WTC11 (cell line): Measurements from ENCODE around the gene CLASP1. TPM values are rescaled to one million over a fixed set of nuclear protein-coding genes. Genes with fewer than 3 reads are reported as not detected.

Source experiments
- ATAC-seq: fragments of 200-7000 bp; cut with Tn5 transposase; 2 replicates; pipeline ENCODE4 v1.10.0; 2021; ENCODE audit warnings: mild to moderate bottlenecking, moderate library complexity
- CTCF ChIA-PET: fragments of 300-600 bp; sonication (Branson Sonifier 250); formaldehyde crosslinking; loops from one replicate; lab custom pipeline; 2021; ENCODE audit warnings: antibody characterized with exemption; lab: Charles Lee
- POLR2A ChIA-PET: fragments of 350-600 bp; sonication (Branson Sonifier 250); formaldehyde crosslinking; loops from one replicate; lab custom pipeline; 2021; ENCODE audit warnings: antibody characterized with exemption; lab: Charles Lee
- DNase-seq: peaks from one replicate; pipeline ENCODE4 v3.0.0; 2021; ENCODE audit warnings: low spot score
- H3K27ac Mint-ChIP-seq: 2 replicates; pipeline ENCODE4 v1.8.0; 2021; ENCODE audit warnings: mixed read lengths
- H3K27me3 Mint-ChIP-seq: 2 replicates; pipeline ENCODE4 v1.8.0; 2021; ENCODE audit warnings: low read depth, mild to moderate bottlenecking, moderate library complexity, mixed read lengths
- H3K36me3 Mint-ChIP-seq: 2 replicates; pipeline ENCODE4 v1.8.0; 2021; ENCODE audit warnings: mixed read lengths
- H3K4me1 Mint-ChIP-seq: 2 replicates; pipeline ENCODE4 v1.8.0; 2022; ENCODE audit warnings: mixed read lengths
- H3K4me3 Mint-ChIP-seq: 2 replicates; pipeline ENCODE4 v1.8.0; 2021; ENCODE audit warnings: mild to moderate bottlenecking, moderate library complexity, mixed read lengths
- H3K9me3 Mint-ChIP-seq: 2 replicates; pipeline ENCODE4 v1.8.0; 2021; ENCODE audit warnings: mixed read lengths
- ESRRA ChIP-seq: sonication (generic); formaldehyde crosslinking; IDR thresholded peaks from 2 replicates; pipeline ENCODE4 v1.8.1; 2022; ENCODE audit warnings: mild to moderate bottlenecking, missing genetic modification reagents, borderline replicate concordance
- HMGA2 ChIP-seq: fragments of 250-450 bp; sonication (Bioruptor Pico); IDR thresholded peaks from 2 replicates; pipeline ENCODE4 v1.4.0; 2021; ENCODE audit warnings: mild to moderate bottlenecking, moderate library complexity
- IRF2 ChIP-seq: sonication (generic); formaldehyde crosslinking; IDR thresholded peaks from 2 replicates; pipeline ENCODE4 v1.8.0; 2022; ENCODE audit warnings: low read depth, missing genetic modification reagents, borderline replicate concordance
- SP1 ChIP-seq: sonication (generic); formaldehyde crosslinking; conservative IDR thresholded peaks from 2 replicates; pipeline ENCODE4 v1.8.1; 2022; ENCODE audit warnings: missing genetic modification reagents
- TEAD4 ChIP-seq: sonication (generic); formaldehyde crosslinking; IDR thresholded peaks from 2 replicates; pipeline ENCODE4 v1.8.0; 2022; ENCODE audit warnings: mild to moderate bottlenecking, missing genetic modification reagents
- TP53 ChIP-seq: sonication (generic); formaldehyde crosslinking; IDR thresholded peaks from 2 replicates; pipeline ENCODE4 v1.8.1; 2023; ENCODE audit warnings: mild to moderate bottlenecking, missing genetic modification reagents
- ZNF219 ChIP-seq: sonication (generic); formaldehyde crosslinking; IDR thresholded peaks from 2 replicates; pipeline ENCODE4 v1.8.0; 2023; ENCODE audit warnings: missing genetic modification reagents, mild to moderate bottlenecking, borderline replicate concordance
- ZNF416 ChIP-seq: fragments of 250-450 bp; sonication (Bioruptor Pico); IDR thresholded peaks from 2 replicates; pipeline ENCODE4 v1.9.0; 2021; ENCODE audit warnings: mild to moderate bottlenecking, inconsistent platforms
- ZNF423 ChIP-seq: fragments of 250-450 bp; sonication (Bioruptor Pico); IDR thresholded peaks from 2 replicates; pipeline ENCODE4 v2.1.2; 2022; ENCODE audit warnings: mild to moderate bottlenecking, moderate library complexity
- total RNA-seq: library from RNA; stranded (reverse); gene quantifications from 3 replicates; pipeline ENCODE4 v1.2.3, GENCODE V29; 2021
- TF ChIP-seq, protein P1 (sequence below): fragments of 250-450 bp; sonication (Bioruptor Pico); IDR thresholded peaks from 2 replicates; pipeline ENCODE4 v1.9.0; 2021; ENCODE audit warnings: moderate library complexity, mild to moderate bottlenecking, inconsistent platforms, borderline replicate concordance
- TF ChIP-seq, protein P2 (sequence below): sonication (generic); formaldehyde crosslinking; IDR thresholded peaks from 2 replicates; pipeline ENCODE4 v1.8.0; 2023; ENCODE audit warnings: mild to moderate bottlenecking, missing genetic modification reagents
- TF ChIP-seq, protein P3 (sequence below): sonication (generic); formaldehyde crosslinking; IDR thresholded peaks from 2 replicates; pipeline ENCODE4 v1.8.1; 2022; ENCODE audit warnings: missing genetic modification reagents, borderline replicate concordance
- TF ChIP-seq, protein P4 (sequence below): fragments of 250-450 bp; sonication (Bioruptor Pico); IDR thresholded peaks from 2 replicates; pipeline ENCODE4 v1.9.0; 2021; ENCODE audit warnings: mild to moderate bottlenecking
- TF ChIP-seq, protein P5 (sequence below): sonication (generic); formaldehyde crosslinking; IDR thresholded peaks from 2 replicates; pipeline ENCODE4 v1.8.1; 2023; ENCODE audit warnings: mild to moderate bottlenecking, missing genetic modification reagents
- TF ChIP-seq, protein P6 (sequence below): fragments of 250-450 bp; sonication (Bioruptor Pico); IDR thresholded peaks from 2 replicates; pipeline ENCODE4 v1.9.0; 2021; ENCODE audit warnings: mild to moderate bottlenecking, borderline replicate concordance

The CLASP1 gene
- total RNA-seq, 1 experiment from 2014 or later = 50.0 TPM

DNA sequence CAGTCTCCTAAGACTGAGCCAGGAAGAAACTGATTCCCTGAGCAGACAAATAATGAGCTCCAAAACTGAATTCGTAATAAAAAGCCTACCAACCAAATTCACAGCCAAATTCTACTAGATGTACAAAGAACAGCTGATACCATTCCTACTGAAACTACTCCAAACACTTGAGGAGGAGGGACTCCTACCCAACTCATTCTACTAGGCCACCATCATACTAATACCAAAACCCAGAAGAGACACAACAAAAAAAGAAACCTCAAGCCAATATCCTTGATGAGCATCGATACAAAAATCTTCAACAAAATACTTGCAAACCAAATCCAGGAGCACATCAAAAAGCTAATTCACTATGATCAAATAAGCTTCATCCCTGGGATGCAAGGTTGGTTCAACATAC lies 98.6 kb downstream of the CLASP1 start:
- Mint-ChIP-seq H3K9me3 (peaks cover 26% of the 10 kb centered on the region), H3K27me3 (no peaks in the 10 kb centered on the region), H3K36me3 (peaks cover 14% of the 10 kb centered on the region), H3K4me3 (no peak overlapping the region), H3K27ac (no peak overlapping the region; the same call in 1 of the 2 replicates), H3K4me1 (peaks cover 35% of the 10 kb centered on the region)
- no peak for DNase-seq
- CTCF ChIA-PET = no interaction called here
- TF ChIP-seq, protein P1, sequence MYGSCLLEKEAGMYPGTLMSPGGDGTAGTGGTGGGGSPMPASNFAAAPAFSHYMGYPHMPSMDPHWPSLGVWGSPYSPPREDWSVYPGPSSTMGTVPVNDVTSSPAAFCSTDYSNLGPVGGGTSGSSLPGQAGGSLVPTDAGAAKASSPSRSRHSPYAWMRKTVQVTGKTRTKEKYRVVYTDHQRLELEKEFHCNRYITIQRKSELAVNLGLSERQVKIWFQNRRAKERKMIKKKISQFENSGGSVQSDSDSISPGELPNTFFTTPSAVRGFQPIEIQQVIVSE (CRISPR knock-in tag) = no peak
- TF ChIP-seq HMGA2 = no peak
- TF ChIP-seq, protein P2, sequence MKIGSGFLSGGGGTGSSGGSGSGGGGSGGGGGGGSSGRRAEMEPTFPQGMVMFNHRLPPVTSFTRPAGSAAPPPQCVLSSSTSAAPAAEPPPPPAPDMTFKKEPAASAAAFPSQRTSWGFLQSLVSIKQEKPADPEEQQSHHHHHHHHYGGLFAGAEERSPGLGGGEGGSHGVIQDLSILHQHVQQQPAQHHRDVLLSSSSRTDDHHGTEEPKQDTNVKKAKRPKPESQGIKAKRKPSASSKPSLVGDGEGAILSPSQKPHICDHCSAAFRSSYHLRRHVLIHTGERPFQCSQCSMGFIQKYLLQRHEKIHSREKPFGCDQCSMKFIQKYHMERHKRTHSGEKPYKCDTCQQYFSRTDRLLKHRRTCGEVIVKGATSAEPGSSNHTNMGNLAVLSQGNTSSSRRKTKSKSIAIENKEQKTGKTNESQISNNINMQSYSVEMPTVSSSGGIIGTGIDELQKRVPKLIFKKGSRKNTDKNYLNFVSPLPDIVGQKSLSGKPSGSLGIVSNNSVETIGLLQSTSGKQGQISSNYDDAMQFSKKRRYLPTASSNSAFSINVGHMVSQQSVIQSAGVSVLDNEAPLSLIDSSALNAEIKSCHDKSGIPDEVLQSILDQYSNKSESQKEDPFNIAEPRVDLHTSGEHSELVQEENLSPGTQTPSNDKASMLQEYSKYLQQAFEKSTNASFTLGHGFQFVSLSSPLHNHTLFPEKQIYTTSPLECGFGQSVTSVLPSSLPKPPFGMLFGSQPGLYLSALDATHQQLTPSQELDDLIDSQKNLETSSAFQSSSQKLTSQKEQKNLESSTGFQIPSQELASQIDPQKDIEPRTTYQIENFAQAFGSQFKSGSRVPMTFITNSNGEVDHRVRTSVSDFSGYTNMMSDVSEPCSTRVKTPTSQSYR = no peak
- no peak for TF ChIP-seq ZNF416 (CRISPR knock-in tag)
- no peak for TF ChIP-seq ESRRA
- TF ChIP-seq IRF2 (CRISPR knock-in tag) = no peak
- ATAC-seq = no peak
- POLR2A ChIA-PET = no interaction called here

DNA sequence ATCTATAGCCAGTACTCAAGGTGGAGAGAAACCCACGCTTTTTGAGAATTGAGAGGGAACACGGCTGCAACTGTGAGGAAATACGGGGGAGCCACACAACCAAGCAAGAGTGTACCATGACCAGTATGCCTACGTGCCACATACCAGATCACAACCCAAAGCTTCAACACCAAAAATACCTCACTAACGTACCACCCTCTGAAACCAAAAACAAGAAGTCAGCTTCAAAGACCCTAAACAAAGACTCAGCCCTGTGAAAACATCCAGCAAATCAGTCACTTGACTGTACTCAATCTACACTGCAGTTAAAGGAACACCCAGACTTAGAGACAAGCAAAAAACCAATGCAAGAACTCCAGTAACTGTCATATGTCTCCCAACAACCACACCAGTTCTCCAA lies 101.6 kb downstream of the CLASP1 start:
- TF ChIP-seq ZNF423 (CRISPR knock-in tag) = no peak
- TF ChIP-seq, protein P3, sequence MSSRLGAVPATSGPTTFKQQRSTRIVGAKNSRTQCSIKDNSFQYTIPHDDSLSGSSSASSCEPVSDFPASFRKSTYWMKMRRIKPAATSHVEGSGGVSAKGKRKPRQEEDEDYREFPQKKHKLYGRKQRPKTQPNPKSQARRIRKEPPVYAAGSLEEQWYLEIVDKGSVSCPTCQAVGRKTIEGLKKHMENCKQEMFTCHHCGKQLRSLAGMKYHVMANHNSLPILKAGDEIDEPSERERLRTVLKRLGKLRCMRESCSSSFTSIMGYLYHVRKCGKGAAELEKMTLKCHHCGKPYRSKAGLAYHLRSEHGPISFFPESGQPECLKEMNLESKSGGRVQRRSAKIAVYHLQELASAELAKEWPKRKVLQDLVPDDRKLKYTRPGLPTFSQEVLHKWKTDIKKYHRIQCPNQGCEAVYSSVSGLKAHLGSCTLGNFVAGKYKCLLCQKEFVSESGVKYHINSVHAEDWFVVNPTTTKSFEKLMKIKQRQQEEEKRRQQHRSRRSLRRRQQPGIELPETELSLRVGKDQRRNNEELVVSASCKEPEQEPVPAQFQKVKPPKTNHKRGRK (CRISPR knock-in tag) = no peak
- no peak for TF ChIP-seq SP1 (CRISPR knock-in tag)
- TF ChIP-seq TEAD4 = no peak
- TF ChIP-seq, protein P4, sequence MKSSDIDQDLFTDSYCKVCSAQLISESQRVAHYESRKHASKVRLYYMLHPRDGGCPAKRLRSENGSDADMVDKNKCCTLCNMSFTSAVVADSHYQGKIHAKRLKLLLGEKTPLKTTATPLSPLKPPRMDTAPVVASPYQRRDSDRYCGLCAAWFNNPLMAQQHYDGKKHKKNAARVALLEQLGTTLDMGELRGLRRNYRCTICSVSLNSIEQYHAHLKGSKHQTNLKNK (CRISPR knock-in tag) = no peak
- TF ChIP-seq, protein P5, sequence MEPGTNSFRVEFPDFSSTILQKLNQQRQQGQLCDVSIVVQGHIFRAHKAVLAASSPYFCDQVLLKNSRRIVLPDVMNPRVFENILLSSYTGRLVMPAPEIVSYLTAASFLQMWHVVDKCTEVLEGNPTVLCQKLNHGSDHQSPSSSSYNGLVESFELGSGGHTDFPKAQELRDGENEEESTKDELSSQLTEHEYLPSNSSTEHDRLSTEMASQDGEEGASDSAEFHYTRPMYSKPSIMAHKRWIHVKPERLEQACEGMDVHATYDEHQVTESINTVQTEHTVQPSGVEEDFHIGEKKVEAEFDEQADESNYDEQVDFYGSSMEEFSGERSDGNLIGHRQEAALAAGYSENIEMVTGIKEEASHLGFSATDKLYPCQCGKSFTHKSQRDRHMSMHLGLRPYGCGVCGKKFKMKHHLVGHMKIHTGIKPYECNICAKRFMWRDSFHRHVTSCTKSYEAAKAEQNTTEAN = no peak
- no peak for TF ChIP-seq HMGA2
- TF ChIP-seq TP53 (CRISPR knock-in tag) = no peak
- TF ChIP-seq, protein P6, sequence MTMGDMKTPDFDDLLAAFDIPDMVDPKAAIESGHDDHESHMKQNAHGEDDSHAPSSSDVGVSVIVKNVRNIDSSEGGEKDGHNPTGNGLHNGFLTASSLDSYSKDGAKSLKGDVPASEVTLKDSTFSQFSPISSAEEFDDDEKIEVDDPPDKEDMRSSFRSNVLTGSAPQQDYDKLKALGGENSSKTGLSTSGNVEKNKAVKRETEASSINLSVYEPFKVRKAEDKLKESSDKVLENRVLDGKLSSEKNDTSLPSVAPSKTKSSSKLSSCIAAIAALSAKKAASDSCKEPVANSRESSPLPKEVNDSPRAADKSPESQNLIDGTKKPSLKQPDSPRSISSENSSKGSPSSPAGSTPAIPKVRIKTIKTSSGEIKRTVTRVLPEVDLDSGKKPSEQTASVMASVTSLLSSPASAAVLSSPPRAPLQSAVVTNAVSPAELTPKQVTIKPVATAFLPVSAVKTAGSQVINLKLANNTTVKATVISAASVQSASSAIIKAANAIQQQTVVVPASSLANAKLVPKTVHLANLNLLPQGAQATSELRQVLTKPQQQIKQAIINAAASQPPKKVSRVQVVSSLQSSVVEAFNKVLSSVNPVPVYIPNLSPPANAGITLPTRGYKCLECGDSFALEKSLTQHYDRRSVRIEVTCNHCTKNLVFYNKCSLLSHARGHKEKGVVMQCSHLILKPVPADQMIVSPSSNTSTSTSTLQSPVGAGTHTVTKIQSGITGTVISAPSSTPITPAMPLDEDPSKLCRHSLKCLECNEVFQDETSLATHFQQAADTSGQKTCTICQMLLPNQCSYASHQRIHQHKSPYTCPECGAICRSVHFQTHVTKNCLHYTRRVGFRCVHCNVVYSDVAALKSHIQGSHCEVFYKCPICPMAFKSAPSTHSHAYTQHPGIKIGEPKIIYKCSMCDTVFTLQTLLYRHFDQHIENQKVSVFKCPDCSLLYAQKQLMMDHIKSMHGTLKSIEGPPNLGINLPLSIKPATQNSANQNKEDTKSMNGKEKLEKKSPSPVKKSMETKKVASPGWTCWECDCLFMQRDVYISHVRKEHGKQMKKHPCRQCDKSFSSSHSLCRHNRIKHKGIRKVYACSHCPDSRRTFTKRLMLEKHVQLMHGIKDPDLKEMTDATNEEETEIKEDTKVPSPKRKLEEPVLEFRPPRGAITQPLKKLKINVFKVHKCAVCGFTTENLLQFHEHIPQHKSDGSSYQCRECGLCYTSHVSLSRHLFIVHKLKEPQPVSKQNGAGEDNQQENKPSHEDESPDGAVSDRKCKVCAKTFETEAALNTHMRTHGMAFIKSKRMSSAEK (CRISPR knock-in tag) = no peak
- no peak for TF ChIP-seq ZNF219
- DNase-seq = no peak
- ChIA-PET POLR2A (interaction anchor here (0.6 kb wide), 1 partner anchor 17 kb away, joined by 3 read pairs; the partner anchor contains the start of gene RNU4ATAC), CTCF (no interaction called here)
- ATAC-seq = no peak
- Mint-ChIP-seq H3K4me1 (peaks cover 40% of the 10 kb centered on the region), H3K4me3 (no peak overlapping the region), H3K27me3 (no peaks in the 10 kb centered on the region), H3K9me3 (peaks cover 23% of the 10 kb centered on the region), H3K27ac (no peak overlapping the region), H3K36me3 (peaks cover 11% of the 10 kb centered on the region)
